Esophagus muscularis mucosa (tissue), 4 donors: Measurements from ENCODE around the gene IL22.

Experiments used
- EP300 ChIP-seq: sonication (generic); formaldehyde crosslinking; IDR thresholded peaks from one replicate; pipeline ENCODE4 v1.6.1; 2017; ENCODE audit warnings: antibody characterized with exemption
- POLR2A ChIP-seq: fragments of 450-650 bp; IDR thresholded peaks from one replicate; pipeline ENCODE4 v1.6.1; 2017; ENCODE audit warnings: antibody characterized with exemption, moderate library complexity, mild to moderate bottlenecking, low read depth
- TF ChIP-seq, protein P1 (sequence below), 3 experiments: fragments of 200-600 bp in 2 of 3; fragments of 450-650 bp in 1 of 3; sonication (generic) in 2 of 3; IDR thresholded peaks; one replicate each; pipeline ENCODE4 v1.5.1; 2017 to 2019; ENCODE audit warnings: antibody characterized with exemption in 3 of 3, mild to moderate bottlenecking in 2 of 3, moderate library complexity in 1 of 3

DNA sequence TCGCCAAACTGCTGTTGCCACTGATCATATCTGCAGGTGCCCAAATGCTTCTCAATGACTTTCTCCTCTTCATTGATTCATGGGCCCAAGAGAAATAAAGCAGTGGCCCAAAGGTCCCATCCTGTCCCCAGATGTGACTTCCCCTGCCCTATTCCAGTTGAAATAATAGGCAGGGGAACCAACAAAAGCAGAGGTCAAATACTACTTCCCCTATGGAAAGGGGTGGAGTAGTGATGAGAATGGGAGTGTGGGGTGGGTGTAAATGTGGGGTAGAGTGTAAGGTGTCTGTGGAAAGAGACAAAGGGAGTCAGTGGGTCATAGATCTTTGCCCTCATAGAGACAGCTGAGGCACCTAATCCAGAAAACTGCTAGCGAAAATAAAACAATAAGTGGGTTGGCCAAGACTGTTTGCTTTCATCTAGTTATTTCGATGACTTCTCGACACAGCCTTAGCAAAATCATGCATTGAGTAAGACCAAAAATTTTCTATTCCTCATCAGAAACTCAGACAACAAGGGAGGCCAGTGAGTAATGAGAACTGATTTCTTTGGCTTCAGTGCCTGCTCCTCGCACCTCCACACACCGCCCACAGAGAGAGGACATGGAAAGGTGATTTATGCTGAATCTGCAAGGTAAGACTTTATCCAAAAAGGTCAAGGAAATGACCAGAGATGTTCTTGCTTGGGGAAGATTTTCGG, 10.9 kb upstream of the IL22 start:
- TF ChIP-seq POLR2A, result no peak
- TF ChIP-seq, protein P1, sequence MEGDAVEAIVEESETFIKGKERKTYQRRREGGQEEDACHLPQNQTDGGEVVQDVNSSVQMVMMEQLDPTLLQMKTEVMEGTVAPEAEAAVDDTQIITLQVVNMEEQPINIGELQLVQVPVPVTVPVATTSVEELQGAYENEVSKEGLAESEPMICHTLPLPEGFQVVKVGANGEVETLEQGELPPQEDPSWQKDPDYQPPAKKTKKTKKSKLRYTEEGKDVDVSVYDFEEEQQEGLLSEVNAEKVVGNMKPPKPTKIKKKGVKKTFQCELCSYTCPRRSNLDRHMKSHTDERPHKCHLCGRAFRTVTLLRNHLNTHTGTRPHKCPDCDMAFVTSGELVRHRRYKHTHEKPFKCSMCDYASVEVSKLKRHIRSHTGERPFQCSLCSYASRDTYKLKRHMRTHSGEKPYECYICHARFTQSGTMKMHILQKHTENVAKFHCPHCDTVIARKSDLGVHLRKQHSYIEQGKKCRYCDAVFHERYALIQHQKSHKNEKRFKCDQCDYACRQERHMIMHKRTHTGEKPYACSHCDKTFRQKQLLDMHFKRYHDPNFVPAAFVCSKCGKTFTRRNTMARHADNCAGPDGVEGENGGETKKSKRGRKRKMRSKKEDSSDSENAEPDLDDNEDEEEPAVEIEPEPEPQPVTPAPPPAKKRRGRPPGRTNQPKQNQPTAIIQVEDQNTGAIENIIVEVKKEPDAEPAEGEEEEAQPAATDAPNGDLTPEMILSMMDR (IDR thresholded peaks at IDR 0.05), result no peak
- TF ChIP-seq EP300, result no peak
